ENCODE measurements around the gene RAP1GAP. TPM values are rescaled to one million over a fixed set of nuclear protein-coding genes. Genes with fewer than 3 reads are reported as not detected.

RAP1GAP gene
- total and polyA plus RNA-seq, 9 of the 15 experiments (the other 6 are each of a cell fraction or from before 2014, with no cell fraction given): 0.29 to 30.2 (median 19.2) TPM

DNA sequence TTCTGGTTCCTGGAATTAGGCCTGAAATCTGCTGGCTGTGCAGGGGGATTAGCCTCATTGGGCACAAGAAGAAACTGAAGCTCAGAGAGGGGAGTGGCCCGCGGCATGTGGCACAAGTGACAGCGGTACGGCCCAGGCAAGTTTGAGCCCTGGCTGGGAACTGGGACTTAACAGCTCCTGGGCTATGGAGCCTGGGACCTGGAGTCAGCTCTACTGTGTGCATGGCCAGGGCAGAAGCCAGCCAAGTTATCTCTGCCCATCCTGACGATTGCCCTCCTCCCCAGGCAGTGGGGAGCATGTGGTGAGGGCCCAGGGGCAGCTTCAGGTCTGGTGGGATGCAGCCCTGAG, 98.7 kb downstream of the RAP1GAP start:
- Histone ChIP-seq H3K4me3 (no peak overlapping the region), H3K9me3 (replicated peaks; ENCODE audit: control insufficient read depth, insufficient read depth, low read depth, low read length) (no peaks in the 10 kb centered on the region), H3K9me1 (ENCODE audit: control insufficient read depth, insufficient read depth, low read length) (no peaks in the 10 kb centered on the region), H3K36me3 (ENCODE audit: control insufficient read depth, insufficient read depth, low read length) (no peaks in the 10 kb centered on the region), H2AFZ (ENCODE audit: low read depth, low read length) (no peak overlapping the region), H3K4me2 (ENCODE audit: insufficient read depth, low read length) (no peak overlapping the region), H3K27ac (ENCODE audit: extremely low read depth, low read depth, low read length) (no peak overlapping the region), H3K4me1 (replicated peaks in 1 of 2; ENCODE audit: control insufficient read depth in 2 of 2, insufficient read depth in 2 of 2, low read length in 2 of 2) (peaks cover 4 to 28% of the 10 kb centered on the region in 2 experiments; a peak in 4 of 5 replicates), H4K20me1 (replicated peaks; ENCODE audit: control insufficient read depth, insufficient read depth, low read length) (no peaks in the 10 kb centered on the region; the same call in 1 of the 2 replicates), H3K79me2 (ENCODE audit: control insufficient read depth, insufficient read depth, low read length) (no peaks in the 10 kb centered on the region), H3K9ac (ENCODE audit: insufficient read depth in 1 of 2, low read depth in 2 of 2, low read length in 2 of 2) (peak overlapping the region in 1 of 2 experiments; percentile 43; a peak in 1 of 4 replicates), H3K27me3 (ENCODE audit: control insufficient read depth in 2 of 2, insufficient read depth in 2 of 2, low read length in 2 of 2) (0 out of 5 replicates have a peak, but pooled peaks cover 0 to 10% of the 10 kb centered on the region in 2 experiments)
- WGBS (ENCODE audit: insufficient coverage, low coverage, missing lambda C conversion rate): 27% methylated on average over 5 of the region's 5 CpGs
- ChIA-PET CTCF (ENCODE audit: low intra/inter-chr PET ratio) (no interaction called here), POLR2A (interaction anchor here (0.7 to 1.4 kb wide), 2 partner anchors 8 to 10 kb away, joined by 4 to 5 read pairs; no protein-coding TSS in a partner anchor)
- intact Hi-C loops (cut with micrococcal nuclease) (loop anchor here (10.0 kb wide), 1 partner anchor 196 kb away; no protein-coding TSS in a partner anchor), in situ Hi-C loops (cut with MboI) (no loop called here)
- no peak for DNase-seq (ENCODE audit: extremely low read depth in 1 of 4, low spot score in 3 of 4)
- TF ChIP-seq TFE3 (CRISPR knock-in tag; IDR thresholded peaks at IDR 0.05): no peak
- TF ChIP-seq, protein P1, sequence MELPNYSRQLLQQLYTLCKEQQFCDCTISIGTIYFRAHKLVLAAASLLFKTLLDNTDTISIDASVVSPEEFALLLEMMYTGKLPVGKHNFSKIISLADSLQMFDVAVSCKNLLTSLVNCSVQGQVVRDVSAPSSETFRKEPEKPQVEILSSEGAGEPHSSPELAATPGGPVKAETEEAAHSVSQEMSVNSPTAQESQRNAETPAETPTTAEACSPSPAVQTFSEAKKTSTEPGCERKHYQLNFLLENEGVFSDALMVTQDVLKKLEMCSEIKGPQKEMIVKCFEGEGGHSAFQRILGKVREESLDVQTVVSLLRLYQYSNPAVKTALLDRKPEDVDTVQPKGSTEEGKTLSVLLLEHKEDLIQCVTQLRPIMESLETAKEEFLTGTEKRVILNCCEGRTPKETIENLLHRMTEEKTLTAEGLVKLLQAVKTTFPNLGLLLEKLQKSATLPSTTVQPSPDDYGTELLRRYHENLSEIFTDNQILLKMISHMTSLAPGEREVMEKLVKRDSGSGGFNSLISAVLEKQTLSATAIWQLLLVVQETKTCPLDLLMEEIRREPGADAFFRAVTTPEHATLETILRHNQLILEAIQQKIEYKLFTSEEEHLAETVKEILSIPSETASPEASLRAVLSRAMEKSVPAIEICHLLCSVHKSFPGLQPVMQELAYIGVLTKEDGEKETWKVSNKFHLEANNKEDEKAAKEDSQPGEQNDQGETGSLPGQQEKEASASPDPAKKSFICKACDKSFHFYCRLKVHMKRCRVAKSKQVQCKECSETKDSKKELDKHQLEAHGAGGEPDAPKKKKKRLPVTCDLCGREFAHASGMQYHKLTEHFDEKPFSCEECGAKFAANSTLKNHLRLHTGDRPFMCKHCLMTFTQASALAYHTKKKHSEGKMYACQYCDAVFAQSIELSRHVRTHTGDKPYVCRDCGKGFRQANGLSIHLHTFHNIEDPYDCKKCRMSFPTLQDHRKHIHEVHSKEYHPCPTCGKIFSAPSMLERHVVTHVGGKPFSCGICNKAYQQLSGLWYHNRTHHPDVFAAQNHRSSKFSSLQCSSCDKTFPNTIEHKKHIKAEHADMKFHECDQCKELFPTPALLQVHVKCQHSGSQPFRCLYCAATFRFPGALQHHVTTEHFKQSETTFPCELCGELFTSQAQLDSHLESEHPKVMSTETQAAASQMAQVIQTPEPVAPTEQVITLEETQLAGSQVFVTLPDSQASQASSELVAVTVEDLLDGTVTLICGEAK (IDR thresholded peaks at IDR 0.05): no peak
- TF ChIP-seq, protein P1 (CRISPR knock-in tag; IDR thresholded peaks at IDR 0.05): no peak
- TF ChIP-seq MBD2 (IDR thresholded peaks at IDR 0.05; ENCODE audit: borderline replicate concordance, low read depth): no peak
- TF ChIP-seq, protein P2, sequence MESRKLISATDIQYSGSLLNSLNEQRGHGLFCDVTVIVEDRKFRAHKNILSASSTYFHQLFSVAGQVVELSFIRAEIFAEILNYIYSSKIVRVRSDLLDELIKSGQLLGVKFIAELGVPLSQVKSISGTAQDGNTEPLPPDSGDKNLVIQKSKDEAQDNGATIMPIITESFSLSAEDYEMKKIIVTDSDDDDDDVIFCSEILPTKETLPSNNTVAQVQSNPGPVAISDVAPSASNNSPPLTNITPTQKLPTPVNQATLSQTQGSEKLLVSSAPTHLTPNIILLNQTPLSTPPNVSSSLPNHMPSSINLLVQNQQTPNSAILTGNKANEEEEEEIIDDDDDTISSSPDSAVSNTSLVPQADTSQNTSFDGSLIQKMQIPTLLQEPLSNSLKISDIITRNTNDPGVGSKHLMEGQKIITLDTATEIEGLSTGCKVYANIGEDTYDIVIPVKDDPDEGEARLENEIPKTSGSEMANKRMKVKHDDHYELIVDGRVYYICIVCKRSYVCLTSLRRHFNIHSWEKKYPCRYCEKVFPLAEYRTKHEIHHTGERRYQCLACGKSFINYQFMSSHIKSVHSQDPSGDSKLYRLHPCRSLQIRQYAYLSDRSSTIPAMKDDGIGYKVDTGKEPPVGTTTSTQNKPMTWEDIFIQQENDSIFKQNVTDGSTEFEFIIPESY (CRISPR knock-in tag; IDR thresholded peaks at IDR 0.05): peak; percentile 73; the same call in 1 of the 2 replicates
- no peak for ATAC-seq
- FAIRE-seq: no peak
- no TSS peak for BruUV-seq (replicated peaks)

Data from K562 (cell line).